Small intestine (tissue), 7 donors: ENCODE measurements around the gene SUCO. TPM values are rescaled to one million over a fixed set of nuclear protein-coding genes. Genes with fewer than 3 reads are reported as not detected.
A peak's percentile ranks its signal among the peaks of the same experiment; 100 is the strongest.
"Not testable (repeated sequence)": the region's sequence is repeated elsewhere in the genome, so short reads cannot be mapped to it uniquely, and the experiment has no call there.

Experiments
- DNase-seq, 2 donors: peaks; one replicate each; pipeline versions ENCODE4 v3.0.0 to v3.0.0-alpha.2; 2013
- FAIRE-seq: peaks from 2 replicates; lab custom pipeline; 2012; peaks lifted over from hg19 to GRCh38; lab: Jason Lieb, UNC
- H3K27ac ChIP-seq, 3 donors: one replicate each; pipeline ENCODE4 v1.5.1; 2013; ENCODE audit warnings: low read length in 2 of 3, mild to moderate bottlenecking in 2 of 3, control low read depth in 1 of 3, inconsistent platforms in 1 of 3, low read depth in 1 of 3, moderate library complexity in 1 of 3
- H3K27me3 ChIP-seq, 3 donors: one replicate each; pipeline ENCODE4 v1.6.1; 2013; ENCODE audit warnings: low read length in 3 of 3, inconsistent platforms in 1 of 3; ENCODE audit not compliant: control insufficient read depth in 3 of 3, insufficient read depth in 3 of 3
- H3K36me3 ChIP-seq, 3 donors: one replicate each; pipeline ENCODE4 v1.6.1; 2013; ENCODE audit warnings: low read length in 3 of 3, inconsistent platforms in 1 of 3, low read depth in 1 of 3, mild to moderate bottlenecking in 1 of 3, moderate library complexity in 1 of 3; ENCODE audit not compliant: control insufficient read depth in 3 of 3, insufficient read depth in 2 of 3
- H3K4me1 ChIP-seq, 3 donors: one replicate each; pipeline ENCODE4 v1.6.1; 2013; ENCODE audit warnings: low read length in 2 of 3, inconsistent platforms in 1 of 3, low read depth in 1 of 3, mild to moderate bottlenecking in 1 of 3, moderate library complexity in 1 of 3; ENCODE audit not compliant: control insufficient read depth in 3 of 3, insufficient read depth in 2 of 3
- H3K4me3 ChIP-seq, 3 donors: one replicate each; pipeline ENCODE4 v1.5.1; 2013; ENCODE audit warnings: low read length in 3 of 3, control low read depth in 1 of 3, inconsistent platforms in 1 of 3, low read depth in 1 of 3, mild to moderate bottlenecking in 1 of 3, moderate library complexity in 1 of 3
- H3K9me3 ChIP-seq, 2 donors: one replicate each; pipeline ENCODE4 v1.6.1; 2013; ENCODE audit warnings: low read depth in 1 of 2, low read length in 1 of 2; ENCODE audit not compliant: control insufficient read depth in 2 of 2, insufficient read depth in 1 of 2
- WGBS, 3 donors: extraction: QIAGEN DNeasy Blood & Tissue Kit; methylation state at CpG; one replicate each; pipeline ENCODE4 v1.1.7; 2013; 5-methylcytosine and 5-hydroxymethylcytosine counted together
- polyA plus RNA-seq, 4 donors: library from polyadenylated mRNA; stranded (reverse) in 3 of 4; unstranded in 1 of 4; fragments of 200-250 nt in 3 of 4; fragments of 120-200 nt in 1 of 4; gene quantifications; one replicate each; pipeline versions ENCODE4 v1.2.1 to v1.2.3, GENCODE V29; 2013
- donor health status: healthy with polysubstance abuse.
- donor health status: control.
- donor health status: control.
- donor health status: Bipolar disorder and iron deficiency.
- donor health status: healthy.

Gene SUCO
- polyA plus RNA-seq, 4 donors, result 11.4 to 46.0 (median 12.5) TPM

DNA sequence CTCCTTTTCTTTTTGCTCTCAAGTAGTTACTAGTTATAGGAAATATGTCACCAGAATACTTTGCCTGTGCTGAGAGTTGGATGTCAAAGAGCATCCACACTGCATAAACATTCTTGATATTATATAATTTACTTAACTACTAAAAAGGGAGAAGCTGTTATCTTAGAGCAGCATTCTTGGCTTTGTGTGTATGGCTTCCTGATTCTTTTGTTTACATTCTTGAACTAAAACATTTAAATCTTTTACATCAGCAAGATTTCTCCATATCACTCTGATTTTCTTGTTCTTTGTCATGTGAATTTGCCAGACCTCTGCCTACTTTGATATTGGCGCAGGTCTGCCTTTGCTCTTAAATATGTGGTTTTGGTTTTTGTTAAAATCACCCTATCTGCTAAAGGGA is 48.8 kb downstream of the SUCO start:
- no peak for FAIRE-seq
- no peaks in the 10 kb centered on the region for H3K27me3 ChIP-seq
- peaks cover 0 to 4% (median 2%) of the 10 kb centered on the region in 3 donors for H3K36me3 ChIP-seq
- no peaks in the 10 kb centered on the region for H3K4me1 ChIP-seq
- H3K4me3 ChIP-seq, result no peak overlapping the region
- 82 to 95% (median 85%) methylated on average over 1 of the region's 1 CpG for WGBS, 3 donors
- no peaks in the 10 kb centered on the region for H3K9me3 ChIP-seq
- no peak overlapping the region for H3K27ac ChIP-seq
- no peak for DNase-seq

GRCh38 chr1:172582889-172583288 is 49.9 kb downstream of the SUCO start:
- Histone ChIP-seq H3K4me1 (no peaks in the 10 kb centered on the region), H3K4me3 (no peak overlapping the region)
- WGBS, 3 donors, result 67 to 87% (median 85%) methylated on average over 3 of the region's 3 CpGs

DNA sequence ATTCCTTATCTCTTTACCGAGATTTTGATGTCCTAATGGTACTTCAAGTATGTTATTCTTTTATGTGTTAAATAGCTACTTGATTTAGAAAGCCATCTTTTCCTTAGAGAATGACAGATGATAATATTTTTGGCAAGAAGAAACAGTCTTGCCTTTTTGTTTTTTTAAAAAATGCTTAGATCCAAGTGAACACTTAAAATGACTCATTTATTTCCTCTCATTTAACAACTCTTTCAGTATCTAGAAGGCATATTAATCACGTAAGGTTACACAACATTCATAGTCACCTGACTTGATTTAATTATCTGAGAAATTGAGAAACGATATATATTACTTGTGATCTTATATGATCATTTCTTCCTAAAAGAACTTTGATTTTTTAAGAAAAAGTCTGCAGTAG is 52.4 kb downstream of the SUCO start:
- WGBS, 3 donors, result 49 to 60% (median 53%) methylated on average over 3 of the region's 3 CpGs
- no peaks in the 10 kb centered on the region for H3K4me1 ChIP-seq
- H3K9me3 ChIP-seq, result no peaks in the 10 kb centered on the region
- no peak overlapping the region for H3K4me3 ChIP-seq
- FAIRE-seq, result no peak
- peaks cover 4 to 10% (median 6%) of the 10 kb centered on the region in 3 donors for H3K36me3 ChIP-seq
- H3K27ac ChIP-seq, result no peak overlapping the region
- peak in 1 of 2 donors; percentile 5 for DNase-seq
- no peaks in the 10 kb centered on the region for H3K27me3 ChIP-seq

More at GRCh38 chr1:172582889-172583288, 49.9 kb downstream of the SUCO start:
- no peaks in the 10 kb centered on the region for H3K9me3 ChIP-seq
- no peak overlapping the region for H3K27ac ChIP-seq
- FAIRE-seq, result no peak
- H3K36me3 ChIP-seq, result peaks cover 0 to 4% (median 2%) of the 10 kb centered on the region in 3 donors
- no peaks in the 10 kb centered on the region for H3K27me3 ChIP-seq
- DNase-seq, result no peak

DNA sequence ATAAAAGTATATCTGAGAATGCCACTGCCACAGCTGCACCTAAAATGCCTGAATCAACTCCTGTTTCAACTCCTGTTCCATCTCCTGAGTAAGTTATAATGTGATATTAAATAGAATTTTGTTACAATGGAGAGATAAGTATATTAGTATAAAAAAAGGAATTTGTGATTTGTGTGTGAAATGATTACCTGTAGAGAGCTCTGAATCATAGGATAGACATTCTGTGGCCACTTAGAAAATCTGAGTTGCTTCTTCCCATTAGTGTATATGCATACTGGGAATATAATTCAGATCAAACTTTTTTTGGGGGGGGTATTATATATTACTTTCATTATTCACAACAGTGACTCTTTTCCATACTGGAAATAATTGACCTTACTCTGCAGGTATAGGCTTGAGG is 52.9 kb downstream of the SUCO start:
- H3K9me3 ChIP-seq, result no peaks in the 10 kb centered on the region
- no peaks in the 10 kb centered on the region for H3K4me1 ChIP-seq
- FAIRE-seq (no peak), DNase-seq (no peak)
- peaks cover 4 to 13% (median 7%) of the 10 kb centered on the region in 3 donors for H3K36me3 ChIP-seq
- no peak overlapping the region for H3K27ac ChIP-seq
- no peak overlapping the region for H3K4me3 ChIP-seq
- H3K27me3 ChIP-seq, result no peaks in the 10 kb centered on the region

GRCh38 chr1:172588296-172589291 is 55.6 kb downstream of the SUCO start:
- Histone ChIP-seq H3K36me3 (peaks cover 4 to 13% (median 7%) of the 10 kb centered on the region in 3 donors), H3K27me3 (no peaks in the 10 kb centered on the region), H3K4me3 (no peak overlapping the region), H3K4me1 (no peaks in the 10 kb centered on the region), H3K27ac (no peak overlapping the region), H3K9me3 (no peaks in the 10 kb centered on the region)
- WGBS, 3 donors, result 65 to 85% (median 69%) methylated on average over 7 of the region's 7 CpGs
- DNase-seq, result no peak
- no peak for FAIRE-seq

DNA sequence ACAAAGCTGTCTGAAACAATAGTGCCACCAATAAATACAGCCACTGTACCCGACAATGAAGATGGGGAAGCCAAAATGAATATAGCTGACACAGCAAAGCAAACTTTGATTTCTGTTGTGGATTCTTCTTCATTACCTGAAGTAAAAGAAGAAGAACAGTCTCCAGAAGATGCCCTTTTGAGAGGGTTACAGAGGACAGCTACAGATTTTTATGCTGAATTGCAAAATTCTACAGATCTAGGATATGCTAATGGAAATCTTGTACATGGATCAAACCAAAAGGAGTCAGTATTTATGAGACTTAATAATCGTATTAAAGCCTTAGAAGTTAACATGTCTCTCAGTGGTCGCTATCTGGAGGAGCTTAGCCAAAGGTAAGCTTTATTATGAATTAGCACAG is 56.6 kb downstream of the SUCO start:
- H3K4me1 ChIP-seq, result no peaks in the 10 kb centered on the region
- DNase-seq, result no peak
- FAIRE-seq, result no peak
- 93 to 95% (median 95%) methylated on average over 3 of the region's 3 CpGs for WGBS, 3 donors
- H3K9me3 ChIP-seq, result no peaks in the 10 kb centered on the region
- peaks cover under 1 to 13% (median 7%) of the 10 kb centered on the region in 3 donors for H3K36me3 ChIP-seq
- H3K27ac ChIP-seq, result no peak overlapping the region
- H3K27me3 ChIP-seq, result no peaks in the 10 kb centered on the region
- H3K4me3 ChIP-seq, result no peak overlapping the region

DNA sequence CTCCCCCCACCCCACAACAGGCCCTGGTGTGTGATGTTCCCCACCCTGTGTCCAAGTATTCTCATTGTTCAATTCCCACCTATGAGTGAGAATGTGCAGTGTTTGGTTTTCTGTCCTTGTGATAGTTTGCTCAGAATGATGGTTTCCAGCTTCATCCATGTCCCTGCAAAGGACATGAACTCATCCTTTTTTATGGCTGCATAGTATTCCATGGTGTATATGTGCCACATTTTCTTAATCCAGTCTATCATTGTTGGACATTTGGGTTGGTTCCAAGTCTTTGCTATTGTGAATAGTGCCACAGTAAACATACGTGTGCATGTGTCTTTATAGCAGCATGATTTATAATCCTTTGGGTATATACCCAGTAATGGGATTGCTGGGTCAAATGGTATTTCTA is 58.5 kb downstream of the SUCO start:
- H3K27me3 ChIP-seq, H3K27ac ChIP-seq, FAIRE-seq, H3K4me3 ChIP-seq, H3K4me1 ChIP-seq, H3K9me3 ChIP-seq, DNase-seq: not testable (repeated sequence)
- H3K36me3 ChIP-seq, result peaks cover 4 to 15% (median 7%) of the 10 kb centered on the region in 3 donors
- WGBS, 3 donors, result no CpG with 5 or more reads among the region's 1 CpG

DNA sequence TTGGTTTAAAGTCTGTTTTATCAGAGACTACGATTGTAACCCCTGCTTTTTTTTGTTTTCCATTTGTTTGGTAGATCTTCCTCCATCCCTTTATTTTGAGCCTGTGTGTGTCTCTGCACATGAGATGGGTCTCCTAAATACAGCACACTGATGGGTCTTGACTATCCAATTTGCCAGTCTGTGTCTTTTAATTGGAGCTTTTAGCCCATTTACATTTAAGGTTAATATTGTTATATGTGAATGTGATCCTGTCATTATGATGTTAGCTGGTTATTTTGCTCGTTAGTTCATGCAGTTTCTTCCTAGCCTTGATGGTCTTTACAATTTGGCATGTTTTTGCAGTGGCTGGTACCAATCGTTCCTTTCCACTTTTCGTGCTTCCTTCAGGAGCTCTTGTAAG is 62.1 kb downstream of the SUCO start:
- H3K27ac ChIP-seq, H3K4me3 ChIP-seq, FAIRE-seq, H3K4me1 ChIP-seq, H3K27me3 ChIP-seq, DNase-seq: not testable (repeated sequence)
- Histone ChIP-seq H3K36me3 (peaks cover 5 to 11% (median 11%) of the 10 kb centered on the region in 3 donors), H3K9me3 (peaks cover 0 to 11% of the 10 kb centered on the region in 2 donors)
- 95 to 99% (median 96%) methylated on average over 4 of the region's 4 CpGs for WGBS, 3 donors
